Fibroblast of the aortic adventitia (primary cell): ENCODE results near the gene LPCAT4. TPM values are rescaled to one million over a fixed set of nuclear protein-coding genes. Genes with fewer than 3 reads are reported as not detected.

Experiments
- DNase-seq: peaks from one replicate; pipeline ENCODE4 v3.0.0-alpha.2; 2010; ENCODE audit warnings: low read depth
- H3K4me3 ChIP-seq: 2 replicates; pipeline ENCODE4 v1.5.1; 2011; ENCODE audit warnings: low read depth, mild to moderate bottlenecking, control low read depth, low read length, moderate library complexity
- CTCF ChIP-seq: IDR thresholded peaks from 2 replicates; pipeline ENCODE4 v1.5.1; 2011; ENCODE audit warnings: mild to moderate bottlenecking, low read length, control low read depth, inconsistent platforms; ENCODE audit not compliant: insufficient read depth
- total RNA-seq: library from RNA; depleted of rRNA; stranded (reverse); fragments of >200 nt; gene quantifications from 2 replicates; pipeline ENCODE4 v1.2.3, GENCODE V29; 2012; ENCODE audit warnings: low replicate concordance

Gene LPCAT4
- total RNA-seq, 1 donor, result 19.3 TPM

GRCh38 chr15:34339946-34340345, 27.1 kb downstream of the LPCAT4 start:
- DNase-seq, result no peak
- TF ChIP-seq CTCF, result no peak
- no peak overlapping the region for H3K4me3 ChIP-seq

GRCh38 chr15:34338347-34338746, 28.6 kb downstream of the LPCAT4 start:
- no peak for DNase-seq
- no peak for TF ChIP-seq CTCF
- H3K4me3 ChIP-seq, result peak overlapping the region; percentile 48

GRCh38 chr15:34337557-34338306, 29.3 kb downstream of the LPCAT4 start, which contains the start of gene SLC12A6:
Gene SLC12A6, minus strand, starts transcription at chr15:34337781. Its CDS starts 1,101 bp downstream, at chr15:34336680.
- peak; percentile 85 for DNase-seq
- peak within 1 kb of the TSS; percentile 91 for H3K4me3 ChIP-seq
- TF ChIP-seq CTCF, result no peak

DNA sequence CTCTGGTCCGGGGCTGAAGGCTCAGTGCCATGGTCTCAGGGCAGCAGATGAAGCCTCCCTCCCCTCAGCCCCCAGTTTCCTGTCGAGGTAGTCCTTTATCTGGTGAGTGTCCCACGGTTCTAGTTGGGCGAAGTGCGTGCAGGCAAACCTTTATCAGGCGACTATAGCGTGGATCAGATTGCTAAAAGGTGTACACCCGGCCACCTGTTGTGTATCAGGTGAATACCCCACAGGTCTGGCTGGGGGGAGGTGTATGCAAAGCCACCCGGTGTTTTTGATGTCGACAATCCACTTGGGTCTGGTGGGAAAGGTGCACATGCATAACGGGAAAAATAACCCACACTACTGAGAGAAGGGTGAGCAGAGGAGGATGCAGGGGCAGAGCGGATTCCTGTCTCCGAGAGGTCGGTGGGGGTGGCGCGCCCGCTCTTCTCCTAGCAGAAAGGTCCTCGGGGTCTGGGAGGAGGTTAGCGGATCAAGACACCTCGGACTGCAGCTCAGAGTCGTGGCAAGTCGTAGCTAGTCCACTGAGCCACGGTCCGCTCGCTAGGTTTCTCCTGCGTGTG, 29.9 kb downstream of the LPCAT4 start:
- DNase-seq, result no peak
- TF ChIP-seq CTCF, result no peak
- peak overlapping the region; percentile 91 for H3K4me3 ChIP-seq

DNA sequence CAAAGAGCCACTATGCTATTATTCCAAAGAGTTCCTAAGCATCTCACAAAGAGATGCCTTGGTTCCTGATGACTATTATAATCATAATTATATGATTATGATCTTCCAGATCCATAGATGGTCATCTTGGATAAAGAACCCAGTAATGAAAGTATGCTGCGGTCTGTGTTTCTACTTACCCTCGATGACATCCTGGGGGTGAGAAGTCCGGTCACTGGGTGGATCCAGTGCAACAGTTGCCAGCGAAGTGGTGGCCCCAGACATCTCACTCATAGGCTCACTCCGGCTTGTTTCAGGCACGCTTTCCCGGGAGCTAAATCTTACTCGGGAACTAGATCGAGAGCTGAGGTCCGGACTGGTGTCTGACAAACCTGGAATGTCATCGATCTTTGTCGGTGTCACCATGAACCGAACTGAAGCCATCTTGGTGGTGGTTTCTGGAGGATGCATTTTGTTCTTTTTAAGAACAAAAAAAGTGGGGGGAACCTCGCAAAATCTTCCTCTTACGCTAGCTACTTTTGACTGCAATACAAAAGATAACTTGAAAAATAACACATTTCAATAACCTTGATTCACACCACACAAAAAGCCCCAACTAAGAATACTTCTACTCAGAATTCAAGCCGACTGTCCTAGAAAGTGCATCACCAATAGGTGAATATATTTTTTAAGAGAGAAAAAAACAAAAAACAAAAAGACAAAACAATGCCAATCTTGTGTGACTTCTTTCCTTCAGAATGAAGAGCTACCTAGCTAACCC, 30.6 kb downstream of the LPCAT4 start:
- peak overlapping the region; percentile 91 for H3K4me3 ChIP-seq
- no peak for TF ChIP-seq CTCF
- DNase-seq, result no peak

DNA sequence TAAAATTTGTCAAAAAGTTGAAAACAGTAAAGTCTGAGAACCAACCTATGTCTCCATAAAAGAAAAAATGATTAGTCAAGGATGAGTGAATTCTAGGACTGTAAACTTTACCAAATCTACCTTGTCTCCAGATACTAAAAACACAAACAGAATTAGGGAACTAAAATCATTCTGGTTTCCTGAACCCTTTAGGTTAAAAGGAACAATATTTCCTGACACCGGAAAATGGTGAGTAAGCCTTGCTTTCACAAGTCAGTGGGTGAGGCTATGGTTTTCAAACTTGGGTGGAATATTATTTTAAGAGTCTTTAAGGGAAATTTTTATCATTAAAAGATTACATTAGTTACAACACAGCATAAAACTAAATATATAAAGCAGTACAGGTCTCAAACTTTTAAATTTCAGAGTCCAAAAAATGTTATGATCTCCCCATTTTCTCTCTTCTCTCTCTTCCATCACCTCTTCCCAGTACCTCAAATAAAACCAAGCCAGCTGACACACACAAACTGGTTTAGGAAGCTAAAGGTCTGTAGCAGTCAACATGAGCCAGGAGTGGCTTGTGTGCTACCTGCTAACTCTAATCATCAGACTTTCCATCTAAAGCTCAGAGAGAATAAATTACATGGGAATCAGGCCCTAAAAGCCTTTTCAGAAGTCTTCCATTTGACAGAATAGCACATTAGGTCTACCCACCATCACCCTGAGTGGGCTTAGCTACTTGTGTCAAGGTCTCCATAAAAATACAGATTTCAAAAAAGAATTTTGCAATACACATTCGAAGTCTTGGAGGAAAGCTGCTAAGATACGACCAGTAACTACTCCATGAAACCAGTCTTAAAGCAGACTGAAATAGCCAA, 31.6 kb downstream of the LPCAT4 start:
- DNase-seq, result peak; percentile 42
- no peak for TF ChIP-seq CTCF
- peak overlapping the region; percentile 52 for H3K4me3 ChIP-seq
